Activated T-cell treated with anti-CD3 and anti-CD28 coated beads, Interleukin-2, amount 50 U/mL, for 48 hours (primary cell): ENCODE results near the gene KIF13A.
"Not testable (repeated sequence)": the region's sequence is repeated elsewhere in the genome, so short reads cannot be mapped to it uniquely, and the experiment has no call there.

Experiments used
- DNase-seq, 2 experiments: peaks; one replicate each; pipeline ENCODE4 v3.0.0-alpha.2; 2020

KIF13A gene

DNA sequence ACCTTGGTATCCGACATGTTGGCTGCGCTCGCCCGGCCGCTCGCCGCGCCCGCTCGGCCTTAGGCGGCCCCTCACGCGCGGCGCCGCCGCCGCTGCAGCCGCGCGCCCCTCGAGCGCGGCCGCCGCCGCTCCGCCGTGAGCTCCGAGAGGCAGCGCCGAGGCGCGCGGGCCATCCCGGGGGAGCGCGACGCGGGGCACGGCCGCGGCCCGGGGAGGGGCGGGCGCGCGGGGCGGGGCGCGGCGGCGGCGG is at the start of gene KIF13A:
Gene KIF13A, minus strand, starts transcription at position 189 of the 250 bp plus-strand sequence. Its CDS starts 172 bp downstream, at position 17.
- DNase-seq: no peak

GRCh38 chr6:18036781-18037180 is 49.3 kb upstream of the KIF13A start:
- no peak for DNase-seq

- DNase-seq: no peak
These were observed 48.0 kb upstream of the KIF13A start for GRCh38 chr6:18035330-18035854.

DNA sequence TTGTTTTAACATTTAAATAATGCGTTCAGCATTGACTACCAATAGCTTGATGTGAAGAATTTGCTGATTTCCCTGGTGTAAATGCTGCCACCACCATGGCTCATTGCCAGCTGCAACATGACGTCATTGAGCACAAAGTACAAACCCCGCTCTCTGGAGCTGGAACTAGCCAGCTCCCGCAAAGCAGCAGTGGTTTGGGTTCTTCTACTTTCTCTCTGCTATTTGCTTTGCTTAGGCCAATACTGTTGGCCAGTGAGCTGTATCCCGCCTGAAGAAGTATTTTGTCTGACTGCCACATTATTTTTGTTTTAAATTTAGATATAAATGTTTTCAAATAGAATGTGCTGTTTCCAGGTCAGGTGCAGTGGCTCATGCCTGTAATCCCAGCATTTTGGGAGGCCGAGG is 47.4 kb upstream of the KIF13A start:
- no peak for DNase-seq

DNA sequence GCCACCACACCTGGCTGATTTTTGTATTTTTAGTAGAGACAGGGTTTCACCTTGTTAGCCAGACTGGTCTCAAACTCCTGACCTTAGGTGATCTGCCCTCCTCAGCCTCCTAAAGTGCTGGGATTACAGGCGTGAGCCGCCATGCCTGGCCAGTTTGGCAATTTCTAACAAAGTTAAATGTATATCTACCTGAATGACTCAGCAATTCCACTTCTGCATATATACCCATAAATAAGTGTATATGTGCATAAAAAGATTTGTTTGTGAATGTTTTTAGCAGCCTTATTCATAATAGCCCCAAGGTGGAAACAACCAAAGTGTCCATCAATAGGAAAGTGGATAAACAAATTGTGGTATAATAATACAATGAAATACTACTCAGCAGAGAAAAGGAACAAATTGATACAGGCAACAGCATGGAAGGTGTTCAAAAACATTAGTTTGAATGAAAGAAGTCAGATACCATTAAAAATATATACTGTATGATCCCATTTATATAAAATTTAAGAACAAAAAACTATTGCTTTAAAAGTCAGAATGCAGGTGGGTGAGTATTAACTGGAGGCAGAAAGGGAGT is 44.3 kb upstream of the KIF13A start:
- no peak for DNase-seq

GRCh38 chr6:18031189-18031588 is 43.8 kb upstream of the KIF13A start:
- DNase-seq: no peak

GRCh38 chr6:18028332-18028731 is 40.9 kb upstream of the KIF13A start:
- DNase-seq: no peak

GRCh38 chr6:18025596-18025995 is 38.2 kb upstream of the KIF13A start:
- no peak for DNase-seq

DNA sequence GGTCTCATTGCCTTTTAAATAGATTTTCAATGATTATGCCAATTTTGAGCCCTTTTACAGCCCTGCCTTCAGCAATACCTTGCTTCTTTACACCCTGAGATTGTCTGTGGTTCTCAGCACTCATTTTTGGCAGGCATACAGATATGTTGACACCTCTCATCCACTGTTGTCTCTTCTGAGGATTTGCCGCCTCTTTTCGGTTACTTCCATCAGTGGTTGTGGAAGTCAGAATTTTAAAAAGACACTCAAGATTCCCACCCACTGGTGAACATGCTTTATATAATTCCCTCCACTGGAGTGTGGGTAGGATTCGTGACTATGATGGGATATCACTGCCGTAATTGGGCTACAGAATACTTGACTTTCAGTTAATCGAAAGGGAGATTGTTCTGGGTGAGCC is 37.4 kb upstream of the KIF13A start:
- no peak for DNase-seq

- no peak for DNase-seq
These were observed 36.5 kb upstream of the KIF13A start for GRCh38 chr6:18023891-18024290.

- DNase-seq: no peak
These were observed 35.2 kb upstream of the KIF13A start for GRCh38 chr6:18022398-18023231.

DNA sequence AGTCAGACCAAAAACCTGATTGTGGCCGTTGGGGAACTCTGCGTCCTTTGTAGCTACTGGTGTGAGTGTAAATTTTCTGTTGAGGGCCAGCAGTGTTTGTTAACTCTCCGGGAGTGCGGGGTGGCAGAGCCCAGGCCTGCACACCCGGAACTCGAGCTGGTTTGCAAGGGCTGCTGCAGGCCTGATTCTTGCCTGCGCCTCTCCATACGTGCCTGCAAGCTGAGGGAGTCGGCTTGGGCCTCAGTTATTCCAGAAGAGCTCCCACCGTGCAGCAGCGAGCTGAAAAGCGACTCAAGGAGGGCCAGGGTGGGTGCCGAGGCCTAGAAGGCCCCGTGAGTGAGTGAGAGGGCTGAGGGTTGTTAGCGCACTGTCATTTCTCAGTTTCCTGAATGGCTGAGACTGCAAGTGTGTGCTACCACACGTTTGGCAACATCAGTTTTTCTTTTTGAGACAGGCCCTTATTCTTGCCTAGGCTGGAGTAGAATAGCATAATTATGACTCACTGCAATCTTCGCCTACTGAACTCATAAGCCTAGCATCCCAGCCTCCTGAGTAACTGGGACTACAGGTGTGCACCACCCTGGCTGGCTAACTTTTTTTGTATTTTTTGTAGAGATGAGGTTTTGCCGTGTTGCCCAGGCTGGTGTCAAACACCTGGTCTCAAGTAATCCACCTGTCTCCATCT is 33.9 kb upstream of the KIF13A start:
- DNase-seq: no peak

DNA sequence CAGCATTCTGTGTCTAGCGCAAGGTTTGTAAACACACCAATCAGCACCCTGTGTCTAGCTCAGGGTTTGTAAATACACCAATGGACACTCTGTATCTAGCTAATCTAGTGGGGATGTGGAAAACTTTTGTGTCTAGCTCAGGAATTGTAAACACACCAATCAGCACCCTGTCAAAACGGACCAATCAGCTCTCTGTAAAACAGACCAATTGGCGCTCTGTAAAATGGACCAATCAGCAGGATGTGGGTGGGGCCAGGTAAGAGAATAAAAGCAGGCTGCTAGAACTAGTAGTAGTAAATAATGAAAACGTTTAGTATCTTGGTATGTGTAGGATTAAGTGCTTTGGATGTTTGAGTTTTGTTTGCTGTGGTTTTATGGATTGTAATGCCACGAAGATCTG is 33.1 kb upstream of the KIF13A start:
- not testable (repeated sequence) for DNase-seq

DNA sequence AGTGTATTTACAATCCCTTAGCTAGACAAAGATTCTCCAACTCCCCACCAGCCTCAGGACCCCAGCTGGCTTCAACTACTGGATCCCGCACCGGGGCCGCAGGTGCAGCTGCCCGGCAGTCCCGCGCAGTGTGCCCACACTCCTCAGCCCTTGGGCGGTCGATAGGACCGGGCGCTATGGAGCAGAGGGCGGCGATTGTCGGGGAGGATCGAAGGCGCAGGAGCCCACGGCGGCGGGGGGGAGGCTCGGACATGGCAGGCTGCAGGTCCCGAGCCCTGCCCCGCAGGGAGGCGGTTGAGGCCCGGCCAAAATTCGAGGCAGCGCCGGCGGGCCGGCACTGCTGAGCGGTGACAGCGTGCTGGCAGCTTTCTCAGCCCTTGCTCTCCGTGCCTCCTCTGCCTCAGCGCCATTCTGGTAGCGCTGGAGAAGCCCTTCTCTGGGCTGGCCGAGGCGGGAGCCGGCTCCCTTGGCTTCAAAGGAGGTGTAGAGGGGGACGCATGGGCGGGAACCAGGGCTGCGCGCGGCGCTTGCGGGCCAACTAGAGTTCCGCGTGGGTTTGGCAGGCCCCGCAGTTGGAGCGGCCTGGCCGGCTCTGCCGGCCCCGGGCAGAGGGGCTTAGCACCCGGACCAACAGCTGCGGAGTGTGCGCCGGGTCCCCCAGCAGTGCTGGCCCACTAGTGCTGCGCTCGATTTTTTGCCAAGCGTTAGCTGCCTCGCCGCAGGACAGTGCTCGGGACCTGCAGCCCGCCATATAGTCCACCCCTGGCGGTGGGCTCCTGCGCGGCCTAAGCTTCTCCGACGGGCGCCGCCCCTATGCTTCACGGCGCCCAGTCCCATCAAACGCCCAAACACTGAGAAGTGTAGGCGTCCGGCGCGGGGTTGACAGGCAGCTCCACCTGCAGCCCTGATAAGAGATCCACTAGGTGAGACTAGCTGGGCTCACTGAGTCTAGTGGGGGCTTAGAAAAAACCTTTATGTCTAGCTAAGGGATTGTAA is 32.4 kb upstream of the KIF13A start:
- DNase-seq: no peak

GRCh38 chr6:18019133-18019532 is 31.7 kb upstream of the KIF13A start:
- DNase-seq: not testable (repeated sequence)

GRCh38 chr6:18016698-18017097 is 29.3 kb upstream of the KIF13A start:
- DNase-seq: no peak

DNA sequence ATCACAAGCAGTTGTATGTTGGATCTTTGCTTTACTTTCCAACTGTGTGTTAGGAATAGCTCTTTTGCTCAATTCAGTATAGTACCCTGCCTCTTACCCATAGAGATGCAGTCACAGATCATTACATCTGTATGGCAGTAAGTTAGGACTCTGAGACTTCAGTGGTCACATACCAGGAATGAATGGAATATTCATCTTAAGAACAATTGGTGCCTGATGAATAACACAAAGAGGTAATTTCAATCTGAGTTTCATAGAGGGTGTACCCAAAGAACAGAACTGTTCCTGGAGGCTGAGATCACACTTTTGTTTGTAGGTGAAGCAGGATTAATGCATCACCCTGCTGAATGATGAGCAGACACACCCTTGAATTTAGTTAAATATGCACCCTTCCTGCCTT is 28.7 kb upstream of the KIF13A start:
- no peak for DNase-seq

DNA sequence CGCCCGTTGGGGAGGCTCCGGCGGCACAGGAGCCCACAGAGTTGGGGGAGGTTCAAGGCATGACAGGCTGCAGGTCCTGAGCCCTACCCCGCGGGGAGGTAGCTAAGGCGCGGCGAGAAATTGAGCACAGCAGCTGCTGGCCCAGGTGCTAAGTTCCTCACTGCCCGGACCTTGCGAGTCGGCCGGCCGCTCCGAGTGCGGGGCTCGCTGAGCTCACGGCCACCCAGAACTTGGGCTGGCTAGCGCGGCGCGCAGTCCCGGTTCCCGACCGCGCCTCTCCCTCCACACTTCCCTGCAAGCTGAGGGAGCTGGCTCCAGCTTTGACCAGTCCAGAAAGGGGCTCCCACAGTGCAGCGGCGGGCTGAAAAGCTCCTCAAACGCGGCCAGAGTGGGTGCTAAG is 23.9 kb upstream of the KIF13A start:
- DNase-seq: no peak

- DNase-seq: not testable (repeated sequence)
These were observed 23.1 kb upstream of the KIF13A start for GRCh38 chr6:18010540-18010939.

DNA sequence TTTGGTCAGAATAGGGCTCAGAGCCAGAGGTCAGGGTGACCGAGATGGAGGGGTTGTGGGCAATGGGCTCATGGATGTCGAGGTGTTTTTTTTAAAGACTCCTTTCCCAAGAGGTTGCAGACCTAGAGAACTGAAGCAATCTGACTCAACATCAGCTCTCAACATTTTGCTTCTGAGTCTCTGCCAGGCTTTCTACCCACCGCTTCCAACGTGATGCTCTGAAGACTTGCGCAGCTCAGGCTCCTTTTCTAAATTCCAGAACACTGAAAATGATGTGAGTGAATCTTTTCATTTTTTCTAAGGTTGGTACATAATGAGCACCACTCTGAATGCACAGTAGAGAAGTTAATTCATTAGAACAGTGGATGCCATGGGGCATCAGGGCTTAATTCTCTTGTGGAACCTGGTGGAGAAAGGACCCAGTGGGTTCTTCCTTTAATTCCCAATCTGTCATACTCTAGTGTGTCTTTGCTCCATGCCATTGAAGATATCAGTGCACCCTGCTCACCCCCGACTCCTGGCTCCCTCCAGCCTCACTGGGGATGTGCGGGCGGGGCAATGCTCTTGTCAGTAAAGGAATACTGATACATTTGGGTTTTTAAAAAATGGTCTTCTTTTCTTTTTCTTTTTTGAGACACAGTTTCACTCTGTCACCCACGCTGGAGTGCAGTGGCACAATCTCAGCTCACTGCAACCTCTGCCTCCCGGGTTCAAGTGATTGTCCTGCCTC is 17.0 kb upstream of the KIF13A start:
- DNase-seq: no peak

DNA sequence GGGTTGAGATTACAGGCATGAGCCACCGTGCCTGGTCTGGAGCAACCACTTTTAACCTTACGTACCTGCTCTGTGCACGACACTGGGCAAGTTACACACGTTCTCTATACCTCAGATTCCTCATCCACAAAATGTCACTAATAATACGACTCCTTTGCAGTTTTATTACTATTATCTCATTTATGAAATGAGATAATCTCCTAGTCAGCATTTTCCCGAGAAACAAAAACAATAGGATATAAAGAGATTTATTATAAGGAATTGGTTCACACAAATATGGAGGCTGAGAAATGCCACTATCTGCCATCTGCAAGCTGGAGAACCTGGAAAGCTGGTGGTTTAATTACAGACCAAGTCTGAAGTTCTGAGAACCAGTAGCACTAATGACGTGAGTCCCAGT is 12.0 kb upstream of the KIF13A start:
- DNase-seq: no peak

GRCh38 chr6:17998442-17998841 is 11.0 kb upstream of the KIF13A start:
- DNase-seq: no peak
